ENCODE measurements around the gene PTRH1. TPM values are rescaled to one million over a fixed set of nuclear protein-coding genes. Genes with fewer than 3 reads are reported as not detected.
A peak's percentile ranks its signal among the peaks of the same experiment; 100 is the strongest.
"Not testable (repeated sequence)": the region's sequence is repeated elsewhere in the genome, so short reads cannot be mapped to it uniquely, and the experiment has no call there.

Gene PTRH1
- total RNA-seq, result 1 to 10 TPM; 6.6 to 6.7 TPM
- 4.9 to 6.6 reads per million in 2 donors for total RNA-seq

- peaks cover 29% of the 10 kb centered on the region for H3K4me1 Mint-ChIP-seq
- H3K27me3 Mint-ChIP-seq, result no peaks in the 10 kb centered on the region
- peaks cover 3% of the 10 kb centered on the region for H3K36me3 Mint-ChIP-seq (ENCODE audit: low read depth)
- DNase-seq, result peak; percentile 93 to 95 (median 94)
- no peaks in the 10 kb centered on the region for H3K9me3 ChIP-seq (ENCODE audit: control insufficient read depth, low read length, poor library complexity, severe bottlenecking)
- H3K27ac Mint-ChIP-seq, result peak within 1 kb of the TSS; percentile 98
- peak within 1 kb of the TSS; percentile 99 for H3K4me3 Mint-ChIP-seq
- ATAC-seq, result peak; percentile 96
These were observed at the start of gene PTRH1, which contains the start of gene TTC16 for GRCh38 chr9:127715470-127716337. PTRH1 (minus strand) TSS chr9:127715663; CDS start chr9:127715639, 24 bp downstream. TTC16 (plus strand) TSS chr9:127716079; CDS start chr9:127716146, 67 bp downstream.

- no peak for DNase-seq
- Mint-ChIP-seq H3K27ac (peak overlapping the region; percentile 96), H3K4me1 (peaks cover 49% of the 10 kb centered on the region), H3K27me3 (no peaks in the 10 kb centered on the region), H3K36me3 (ENCODE audit: low read depth) (peaks cover 2% of the 10 kb centered on the region), H3K4me3 (no peak overlapping the region)
- no peaks in the 10 kb centered on the region for H3K9me3 ChIP-seq (ENCODE audit: control insufficient read depth, low read length, poor library complexity, severe bottlenecking)
- ATAC-seq, result peak; percentile 42
These were observed 48.5 kb upstream of the PTRH1 start for GRCh38 chr9:127763918-127764384.

- peak overlapping the region; percentile 90 for H3K27ac Mint-ChIP-seq
- H3K4me1 Mint-ChIP-seq, result peaks cover 41% of the 10 kb centered on the region
- H3K9me3 ChIP-seq (ENCODE audit: control insufficient read depth, low read length, poor library complexity, severe bottlenecking), result no peaks in the 10 kb centered on the region
- DNase-seq, result no peak
- no peak overlapping the region for H3K4me3 Mint-ChIP-seq
- no peak for ATAC-seq
- peaks cover 4% of the 10 kb centered on the region for H3K36me3 Mint-ChIP-seq (ENCODE audit: low read depth)
- H3K27me3 Mint-ChIP-seq, result no peaks in the 10 kb centered on the region
These were observed 46.7 kb upstream of the PTRH1 start for GRCh38 chr9:127762111-127762676.

GRCh38 chr9:127761491-127761956, 46.1 kb upstream of the PTRH1 start:
- DNase-seq (no peak), ATAC-seq (no peak)
- no peak overlapping the region for H3K27ac Mint-ChIP-seq
- no peaks in the 10 kb centered on the region for H3K9me3 ChIP-seq (ENCODE audit: control insufficient read depth, low read length, poor library complexity, severe bottlenecking)
- peaks cover 4% of the 10 kb centered on the region for H3K36me3 Mint-ChIP-seq (ENCODE audit: low read depth)
- peaks cover 37% of the 10 kb centered on the region for H3K4me1 Mint-ChIP-seq
- H3K4me3 Mint-ChIP-seq, result no peak overlapping the region
- no peaks in the 10 kb centered on the region for H3K27me3 Mint-ChIP-seq

GRCh38 chr9:127761061-127761460, 45.6 kb upstream of the PTRH1 start:
- H3K9me3 ChIP-seq (ENCODE audit: control insufficient read depth, low read length, poor library complexity, severe bottlenecking), result no peaks in the 10 kb centered on the region
- H3K27me3 Mint-ChIP-seq, result no peaks in the 10 kb centered on the region
- no peak for ATAC-seq
- peaks cover 32% of the 10 kb centered on the region for H3K4me1 Mint-ChIP-seq
- peak overlapping the region; percentile 19 for H3K27ac Mint-ChIP-seq
- no peak overlapping the region for H3K4me3 Mint-ChIP-seq
- DNase-seq, result no peak
- peaks cover 4% of the 10 kb centered on the region for H3K36me3 Mint-ChIP-seq (ENCODE audit: low read depth)

- peaks cover 3% of the 10 kb centered on the region for H3K36me3 Mint-ChIP-seq (ENCODE audit: low read depth)
These were observed 43.4 kb upstream of the PTRH1 start for GRCh38 chr9:127758843-127759242.

GRCh38 chr9:127756776-127757175, 41.3 kb upstream of the PTRH1 start:
- DNase-seq, result not testable (repeated sequence)

More at GRCh38 chr9:127758843-127759242, 43.4 kb upstream of the PTRH1 start:
- DNase-seq (no peak), ATAC-seq (no peak)
- peak overlapping the region; percentile 80 for H3K27ac Mint-ChIP-seq
- H3K4me1 Mint-ChIP-seq, result peaks cover 16% of the 10 kb centered on the region
- no peaks in the 10 kb centered on the region for H3K9me3 ChIP-seq (ENCODE audit: control insufficient read depth, low read length, poor library complexity, severe bottlenecking)
- no peaks in the 10 kb centered on the region for H3K27me3 Mint-ChIP-seq
- H3K4me3 Mint-ChIP-seq, result no peak overlapping the region

GRCh38 chr9:127756233-127756632, 40.8 kb upstream of the PTRH1 start:
- no peaks in the 10 kb centered on the region for H3K27me3 Mint-ChIP-seq
- H3K4me1 Mint-ChIP-seq, result peaks cover 15% of the 10 kb centered on the region
- no peak overlapping the region for H3K4me3 Mint-ChIP-seq
- DNase-seq, result no peak
- ATAC-seq, result no peak
- no peak overlapping the region for H3K27ac Mint-ChIP-seq
- H3K36me3 Mint-ChIP-seq (ENCODE audit: low read depth), result peaks cover 3% of the 10 kb centered on the region
- H3K9me3 ChIP-seq (ENCODE audit: control insufficient read depth, low read length, poor library complexity, severe bottlenecking), result no peaks in the 10 kb centered on the region

More at GRCh38 chr9:127756776-127757175, 41.3 kb upstream of the PTRH1 start:
- peaks cover 12% of the 10 kb centered on the region for H3K4me1 Mint-ChIP-seq
- H3K4me3 Mint-ChIP-seq; H3K27me3 Mint-ChIP-seq; H3K27ac Mint-ChIP-seq; H3K9me3 ChIP-seq (ENCODE audit: control insufficient read depth, low read length, poor library complexity, severe bottlenecking); H3K36me3 Mint-ChIP-seq (ENCODE audit: low read depth); ATAC-seq: not testable (repeated sequence)

GRCh38 chr9:127755061-127756060, 39.9 kb upstream of the PTRH1 start:
- Mint-ChIP-seq H3K4me3 (no peak overlapping the region), H3K36me3 (ENCODE audit: low read depth) (peaks cover 3% of the 10 kb centered on the region), H3K4me1 (peaks cover 19% of the 10 kb centered on the region), H3K27ac (no peak overlapping the region), H3K27me3 (no peaks in the 10 kb centered on the region)
- ATAC-seq (no peak), DNase-seq (no peak)
- H3K9me3 ChIP-seq (ENCODE audit: control insufficient read depth, low read length, poor library complexity, severe bottlenecking), result no peaks in the 10 kb centered on the region

- H3K27me3 Mint-ChIP-seq, result no peaks in the 10 kb centered on the region
- DNase-seq, result no peak
- H3K27ac Mint-ChIP-seq, result no peak overlapping the region
- peaks cover 20% of the 10 kb centered on the region for H3K4me1 Mint-ChIP-seq
- H3K36me3 Mint-ChIP-seq (ENCODE audit: low read depth), result peaks cover 3% of the 10 kb centered on the region
- no peaks in the 10 kb centered on the region for H3K9me3 ChIP-seq (ENCODE audit: control insufficient read depth, low read length, poor library complexity, severe bottlenecking)
- H3K4me3 Mint-ChIP-seq, result no peak overlapping the region
- no peak for ATAC-seq
These were observed 38.9 kb upstream of the PTRH1 start for GRCh38 chr9:127754099-127755060.

- no peaks in the 10 kb centered on the region for H3K9me3 ChIP-seq (ENCODE audit: control insufficient read depth, low read length, poor library complexity, severe bottlenecking)
- Mint-ChIP-seq H3K36me3 (ENCODE audit: low read depth) (peaks cover 2% of the 10 kb centered on the region), H3K27ac (no peak overlapping the region), H3K27me3 (no peaks in the 10 kb centered on the region), H3K4me3 (no peak overlapping the region), H3K4me1 (peaks cover 17% of the 10 kb centered on the region)
- ATAC-seq (no peak), DNase-seq (no peak)
These were observed 38.2 kb upstream of the PTRH1 start for GRCh38 chr9:127753622-127754021.

- no peak for DNase-seq
- no peaks in the 10 kb centered on the region for H3K9me3 ChIP-seq (ENCODE audit: control insufficient read depth, low read length, poor library complexity, severe bottlenecking)
- Mint-ChIP-seq H3K4me3 (no peak overlapping the region), H3K27ac (no peak overlapping the region), H3K27me3 (no peaks in the 10 kb centered on the region), H3K36me3 (ENCODE audit: low read depth) (no peaks in the 10 kb centered on the region), H3K4me1 (peaks cover 14% of the 10 kb centered on the region)
- no peak for ATAC-seq
These were observed 37.7 kb upstream of the PTRH1 start for GRCh38 chr9:127753148-127753547.

All from T-helper 17 cell (primary cell).